SU-DHL-6 (cell line): ENCODE measurements around the gene PYGB.

ENCODE experiments used
- H2AFZ ChIP-seq: fragments of 200-600 bp; sonication (generic); 2 replicates; pipeline ENCODE4 v1.6.1; 2014; ENCODE audit warnings: low read depth, mild to moderate bottlenecking, moderate library complexity, mixed read lengths, antibody characterized with exemption, low read length; ENCODE audit not compliant: severe bottlenecking
- H3F3A ChIP-seq: fragments of 200-600 bp; shearing (Covaris generic); 2 replicates; pipeline ENCODE4 v1.6.0; 2016; ENCODE audit warnings: antibody characterized with exemption, mild to moderate bottlenecking; ENCODE audit not compliant: insufficient read depth
- H3K27ac ChIP-seq: fragments of 200-600 bp; sonication (generic); 2 replicates; pipeline ENCODE4 v1.5.1; 2016; ENCODE audit warnings: low read depth, mild to moderate bottlenecking, low read length, moderate library complexity, mixed read lengths
- H3K27me3 ChIP-seq: fragments of 200-600 bp; sonication (generic), shearing (Covaris generic); 2 replicates; pipeline ENCODE4 v1.6.0; 2014; ENCODE audit warnings: mild to moderate bottlenecking, low read length
- H3K36me3 ChIP-seq: fragments of 200-600 bp; sonication (generic); 2 replicates; pipeline ENCODE4 v1.6.1; 2014; ENCODE audit warnings: mild to moderate bottlenecking, low read length, mixed read lengths
- H3K4me2 ChIP-seq: fragments of 300-600, 200-600 bp; shearing (Covaris generic), sonication (generic); 2 replicates; pipeline ENCODE4 v1.6.0; 2014; ENCODE audit warnings: low read length, low read depth, mild to moderate bottlenecking; ENCODE audit not compliant: poor library complexity, severe bottlenecking
- H3K4me3 ChIP-seq: fragments of 200-600 bp; sonication (generic); 2 replicates; pipeline ENCODE4 v1.5.1; 2014; ENCODE audit warnings: antibody characterized with exemption, low read length, mild to moderate bottlenecking, mixed read lengths; ENCODE audit not compliant: insufficient read depth, poor library complexity, severe bottlenecking
- H3K79me2 ChIP-seq: fragments of 200-600 bp; sonication (generic); 2 replicates; pipeline ENCODE4 v1.6.1; 2014; ENCODE audit warnings: mild to moderate bottlenecking, low read length, moderate library complexity; ENCODE audit not compliant: insufficient read depth
- H3K9ac ChIP-seq: fragments of 200-600 bp; sonication (generic); 2 replicates; pipeline ENCODE4 v1.7.0; 2014; ENCODE audit warnings: mild to moderate bottlenecking, low read length
- H3K9me2 ChIP-seq: fragments of 200-600 bp; sonication (generic); replicated peaks from 2 replicates; pipeline ENCODE4 v1.6.1; 2014; ENCODE audit warnings: low read length; ENCODE audit not compliant: insufficient read depth
- H3K9me3 ChIP-seq: fragments of 200-600 bp; sonication (generic); 2 replicates; pipeline ENCODE4 v1.6.1; 2014; ENCODE audit warnings: low read length, mixed read lengths; ENCODE audit not compliant: insufficient read depth
- H4K20me1 ChIP-seq: fragments of 200-600 bp; sonication (generic); 2 replicates; pipeline ENCODE4 v1.6.1; 2014; ENCODE audit warnings: low read depth, mild to moderate bottlenecking, antibody characterized with exemption, low read length, moderate library complexity, mixed read lengths
- CTCF ChIP-seq: fragments of 200-600 bp; sonication (generic); IDR thresholded peaks from one replicate; pipeline ENCODE4 v1.5.1; 2017; ENCODE audit warnings: antibody characterized with exemption, mild to moderate bottlenecking, low read length, moderate library complexity; ENCODE audit not compliant: insufficient read depth, poor library complexity, severe bottlenecking
- EZH2phosphoT487 ChIP-seq: fragments of 200-600 bp; sonication (generic), shearing (Covaris generic); conservative IDR thresholded peaks from 2 replicates; pipeline ENCODE4 v1.6.1; 2018; ENCODE audit warnings: mild to moderate bottlenecking, antibody characterized with exemption, low read length, moderate library complexity, mixed read lengths

PYGB gene

GRCh38 chr20:25284131-25284601 is 36.3 kb downstream of the PYGB start:
- no peak overlapping the region for H3K4me3 ChIP-seq
- no peak overlapping the region for H3K27ac ChIP-seq
- no peaks in the 10 kb centered on the region for H3K27me3 ChIP-seq
- no peaks in the 10 kb centered on the region for H3K36me3 ChIP-seq
- no peak overlapping the region for H3K4me2 ChIP-seq
- TF ChIP-seq EZH2phosphoT487 (no peak), CTCF (no peak)
- no peak overlapping the region for H3K9ac ChIP-seq
- no peaks in the 10 kb centered on the region for H3K9me2 ChIP-seq
- no peaks in the 10 kb centered on the region for H3K9me3 ChIP-seq
- no peaks in the 10 kb centered on the region for H3F3A ChIP-seq
- H2AFZ ChIP-seq, result no peak overlapping the region
- H4K20me1 ChIP-seq, result peaks cover 7% of the 10 kb centered on the region; the same call in 1 of the 2 replicates
- no peaks in the 10 kb centered on the region for H3K79me2 ChIP-seq

GRCh38 chr20:25285091-25285647 is 37.3 kb downstream of the PYGB start:
- H3K4me2 ChIP-seq, result no peak overlapping the region
- H3K9me2 ChIP-seq, result no peaks in the 10 kb centered on the region
- no peaks in the 10 kb centered on the region for H3K27me3 ChIP-seq
- peaks cover 7% of the 10 kb centered on the region; the same call in 1 of the 2 replicates for H4K20me1 ChIP-seq
- no peaks in the 10 kb centered on the region for H3K9me3 ChIP-seq
- H3K27ac ChIP-seq, result no peak overlapping the region
- no peaks in the 10 kb centered on the region for H3F3A ChIP-seq
- H2AFZ ChIP-seq, result no peak overlapping the region
- no peaks in the 10 kb centered on the region for H3K79me2 ChIP-seq
- TF ChIP-seq EZH2phosphoT487 (no peak), CTCF (no peak)
- H3K4me3 ChIP-seq, result no peak overlapping the region
- no peaks in the 10 kb centered on the region for H3K36me3 ChIP-seq
- H3K9ac ChIP-seq, result no peak overlapping the region

GRCh38 chr20:25285856-25286798 is 38.2 kb downstream of the PYGB start:
- H3K9me2 ChIP-seq, result no peaks in the 10 kb centered on the region
- H3K27me3 ChIP-seq, result no peaks in the 10 kb centered on the region
- H3K27ac ChIP-seq, result no peak overlapping the region
- no peak overlapping the region for H3K4me2 ChIP-seq
- H3K79me2 ChIP-seq, result no peaks in the 10 kb centered on the region
- H4K20me1 ChIP-seq, result peaks cover 7% of the 10 kb centered on the region; the same call in 1 of the 2 replicates
- H3F3A ChIP-seq, result no peaks in the 10 kb centered on the region
- H3K9ac ChIP-seq, result no peak overlapping the region
- no peaks in the 10 kb centered on the region for H3K9me3 ChIP-seq
- no peaks in the 10 kb centered on the region for H3K36me3 ChIP-seq
- no peak overlapping the region for H3K4me3 ChIP-seq
- no peak overlapping the region for H2AFZ ChIP-seq
- TF ChIP-seq CTCF, result no peak
- TF ChIP-seq EZH2phosphoT487, result no peak
